Sigmoid colon (tissue), 7 donors: ENCODE measurements around the gene PIK3R5. TPM values are rescaled to one million over a fixed set of nuclear protein-coding genes. Genes with fewer than 3 reads are reported as not detected.

ENCODE experiments used
- DNase-seq: peaks from one replicate; pipeline ENCODE4 v3.0.0-alpha.2; 2019
- H3K27ac ChIP-seq, 4 donors: fragments of 200-600 bp; sonication (generic); one replicate each; pipeline ENCODE4 v1.5.1; 2016 to 2019; ENCODE audit warnings: mild to moderate bottlenecking in 1 of 4
- H3K27me3 ChIP-seq, 3 donors: fragments of 200-600 bp; sonication (generic); one replicate each; pipeline ENCODE4 v1.5.1; 2019; ENCODE audit warnings: mild to moderate bottlenecking in 1 of 3
- H3K36me3 ChIP-seq, 4 donors: fragments of 200-600 bp; sonication (generic); one replicate each; pipeline ENCODE4 v1.5.1; 2016 to 2019
- H3K4me1 ChIP-seq, 4 donors: fragments of 200-600 bp; sonication (generic); one replicate each; pipeline ENCODE4 v1.5.1; 2017 to 2019
- H3K4me3 ChIP-seq, 4 donors: fragments of 200-600 bp; sonication (generic); one replicate each; pipeline ENCODE4 v1.5.1; 2017 to 2019; ENCODE audit warnings: mild to moderate bottlenecking in 2 of 4, moderate library complexity in 1 of 4
- H3K9me3 ChIP-seq, 4 donors: fragments of 200-600 bp in 3 of 4; sonication (generic) in 3 of 4; one replicate each; pipeline versions ENCODE4 v1.5.1 to v1.6.1; 2013 to 2019
- EP300 ChIP-seq, 4 donors: sonication (generic); formaldehyde crosslinking; IDR thresholded peaks; one replicate each; pipeline ENCODE4 v1.6.1; 2017; ENCODE audit warnings: antibody characterized with exemption in 4 of 4
- POLR2A ChIP-seq, 2 donors: fragments of 450-650 bp; IDR thresholded peaks; one replicate each; pipeline ENCODE4 v1.6.1; 2016; ENCODE audit warnings: antibody characterized with exemption in 2 of 2, mild to moderate bottlenecking in 2 of 2, moderate library complexity in 2 of 2
- POLR2AphosphoS5 ChIP-seq, 4 donors: sonication (generic); formaldehyde crosslinking; IDR thresholded peaks; one replicate each; pipeline ENCODE4 v1.6.1; 2017; ENCODE audit warnings: antibody characterized with exemption in 4 of 4
- WGBS, 2 donors: extraction: QIAGEN DNeasy Blood & Tissue Kit; methylation state at CpG; one replicate each; pipeline ENCODE4 v1.1.7; 2013; 5-methylcytosine and 5-hydroxymethylcytosine counted together
- intact Hi-C: fragments of 100-400 bp; cut with DNase I; formaldehyde crosslinking; loops from one replicate; pipeline ENCODE4 v1.15.1; 2023
- polyA plus RNA-seq, 3 donors: library from polyadenylated mRNA; stranded (reverse); fragments of 200-250 nt; gene quantifications; one replicate each; pipeline ENCODE4 v1.2.3, GENCODE V29; 2013
- total RNA-seq, 4 donors: library from RNA; depleted of rRNA; stranded (reverse); fragments of >200 nt; gene quantifications; one replicate each; pipeline ENCODE4 v1.1.0, GENCODE V29; 2016
- donor health status: healthy with polysubstance abuse.
- donor health status: Bipolar disorder and iron deficiency.
- donor health status: healthy.

PIK3R5 gene
- total and polyA plus RNA-seq, 7 donors, result 2.4 to 13.6 (median 8.2) TPM

- no peaks in the 10 kb centered on the region for H3K36me3 ChIP-seq
- H3K9me3 ChIP-seq, result no peaks in the 10 kb centered on the region
- 88 to 93% methylated on average over 16 of the region's 16 CpGs for WGBS, 2 donors
- intact Hi-C loops, result no loop called here
- no peak overlapping the region for H3K27ac ChIP-seq
- DNase-seq, result no peak
- peaks cover 0 to 36% (median 19%) of the 10 kb centered on the region in 3 donors for H3K27me3 ChIP-seq
- H3K4me1 ChIP-seq, result no peaks in the 10 kb centered on the region
- TF ChIP-seq EP300 (IDR thresholded peaks at IDR 0.05) (no peak), POLR2AphosphoS5 (IDR thresholded peaks at IDR 0.05) (no peak), POLR2A (IDR thresholded peaks at IDR 0.05) (no peak)
- no peak overlapping the region for H3K4me3 ChIP-seq
These were observed 136.2 kb downstream of the PIK3R5 start for GRCh38 chr17:8829036-8829941.

Other genes starting within 250 kb of the PIK3R5 start
- not detected for gene CCDC42, start 220.9 kb downstream of the PIK3R5 start, total RNA-seq
- under 1 TPM in 1 of 3 donors, not detected in 2; 0.04 TPM for gene CCDC42, start 220.9 kb downstream of the PIK3R5 start, polyA plus RNA-seq
- not detected for gene SPDYE4, start 207.2 kb downstream of the PIK3R5 start, total RNA-seq
- gene SPDYE4, start 207.2 kb downstream of the PIK3R5 start, polyA plus RNA-seq, result not detected
- gene MFSD6L, start 166.3 kb downstream of the PIK3R5 start, total RNA-seq, result not detected
- gene MFSD6L, start 166.3 kb downstream of the PIK3R5 start, polyA plus RNA-seq, result 1 to 10 TPM in 2 of 3 donors, under 1 TPM in 1; 0.69 to 4.9 (median 1.2) TPM
- gene PIK3R6, start 98.0 kb downstream of the PIK3R5 start, total RNA-seq, result 1 to 10 TPM in 1 of 4 donors, under 1 TPM in 1, not detected in 2; 0.54 to 1.1 TPM
- gene PIK3R6, start 98.0 kb downstream of the PIK3R5 start, polyA plus RNA-seq, result 1 to 10 TPM in 1 of 3 donors, under 1 TPM in 2; 0.69 to 1.2 (median 0.77) TPM
- 10 to 100 TPM; 10.5 to 20.3 (median 16.3) TPM for gene NTN1, start 55.8 kb upstream of the PIK3R5 start, total RNA-seq
- gene NTN1, start 55.8 kb upstream of the PIK3R5 start, polyA plus RNA-seq, result 1 to 10 TPM in 2 of 3 donors, under 1 TPM in 1; 0.69 to 3.3 (median 1.2) TPM